ENCODE measurements around the gene CCDC71L.
"Not testable (repeated sequence)": the region's sequence is repeated elsewhere in the genome, so short reads cannot be mapped to it uniquely, and the experiment has no call there.

The CCDC71L gene

DNA sequence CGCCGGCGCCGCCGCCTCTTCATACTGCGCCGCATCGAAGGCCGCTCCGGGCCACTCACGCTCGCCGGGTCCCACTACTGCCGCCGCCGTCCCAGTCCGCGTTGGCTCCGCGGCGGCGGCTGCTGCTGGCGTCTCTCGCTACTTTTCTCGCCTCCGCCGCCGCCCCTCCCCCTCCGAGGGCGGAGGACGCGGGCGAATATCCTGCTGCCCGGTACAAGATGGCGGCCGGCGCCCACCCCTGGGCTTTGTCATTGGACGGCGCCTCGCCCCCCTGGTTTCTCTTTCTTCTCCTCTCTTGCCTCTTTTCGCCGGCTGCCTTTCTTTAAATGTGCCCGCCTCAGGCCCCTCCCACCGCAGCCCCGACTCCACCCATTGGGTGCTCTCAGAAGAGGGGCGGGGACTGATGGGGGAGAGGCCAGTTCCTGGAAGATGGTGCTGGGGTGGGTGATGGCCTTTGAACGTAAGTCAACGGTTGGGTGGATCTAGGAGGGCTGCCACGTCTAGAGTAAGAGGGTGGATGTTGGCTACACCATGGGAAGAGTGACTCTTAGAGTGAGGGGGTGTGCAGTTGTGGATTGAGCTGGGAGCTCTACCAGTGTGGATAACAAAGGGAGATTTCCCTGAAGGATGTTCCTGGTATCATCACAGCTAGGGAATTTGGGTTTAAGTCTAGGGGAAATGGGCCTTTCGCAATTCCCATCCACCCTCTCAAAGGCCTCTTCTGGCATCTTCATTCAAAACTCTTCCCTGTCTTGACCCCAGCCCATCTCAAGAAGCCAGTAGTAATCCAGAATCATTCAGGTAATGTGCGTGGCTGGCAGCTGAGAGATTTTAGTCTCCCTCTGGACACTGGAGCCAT, at the start of gene CCDC71L:
TSS of gene CCDC71L (minus strand) at position 297 of the 859 bp plus-strand sequence. CDS start at position 35, 262 bp downstream.
- Histone ChIP-seq H2AFZ (ENCODE audit: low read depth, low read length) (peak within 1 kb of the TSS; percentile 77), H4K20me1 (ENCODE audit: insufficient read depth, low read length) (no peaks in the 10 kb centered on the region; the same call in 1 of the 2 replicates), H3K36me3 (replicated peaks; ENCODE audit: low read depth, low read length) (peaks cover 14% of the 10 kb centered on the region), H3K4me3 (ENCODE audit: low read length) (peak within 1 kb of the TSS; percentile 95), H3K27ac (ENCODE audit: low read length) (peak within 1 kb of the TSS; percentile 69), H3K79me2 (ENCODE audit: low read length) (peaks cover 22% of the 10 kb centered on the region), H3K9ac (ENCODE audit: low read length) (peak within 1 kb of the TSS; percentile 95), H3K9me3 (ENCODE audit: insufficient read depth, low read length) (no peaks in the 10 kb centered on the region), H3K4me2 (ENCODE audit: low read length) (peak within 1 kb of the TSS; percentile 91), H3K27me3 (ENCODE audit: low read depth, low read length) (no peaks in the 10 kb centered on the region), H3K4me1 (ENCODE audit: low read length) (peaks cover 24% of the 10 kb centered on the region)
- TF ChIP-seq, protein P1, sequence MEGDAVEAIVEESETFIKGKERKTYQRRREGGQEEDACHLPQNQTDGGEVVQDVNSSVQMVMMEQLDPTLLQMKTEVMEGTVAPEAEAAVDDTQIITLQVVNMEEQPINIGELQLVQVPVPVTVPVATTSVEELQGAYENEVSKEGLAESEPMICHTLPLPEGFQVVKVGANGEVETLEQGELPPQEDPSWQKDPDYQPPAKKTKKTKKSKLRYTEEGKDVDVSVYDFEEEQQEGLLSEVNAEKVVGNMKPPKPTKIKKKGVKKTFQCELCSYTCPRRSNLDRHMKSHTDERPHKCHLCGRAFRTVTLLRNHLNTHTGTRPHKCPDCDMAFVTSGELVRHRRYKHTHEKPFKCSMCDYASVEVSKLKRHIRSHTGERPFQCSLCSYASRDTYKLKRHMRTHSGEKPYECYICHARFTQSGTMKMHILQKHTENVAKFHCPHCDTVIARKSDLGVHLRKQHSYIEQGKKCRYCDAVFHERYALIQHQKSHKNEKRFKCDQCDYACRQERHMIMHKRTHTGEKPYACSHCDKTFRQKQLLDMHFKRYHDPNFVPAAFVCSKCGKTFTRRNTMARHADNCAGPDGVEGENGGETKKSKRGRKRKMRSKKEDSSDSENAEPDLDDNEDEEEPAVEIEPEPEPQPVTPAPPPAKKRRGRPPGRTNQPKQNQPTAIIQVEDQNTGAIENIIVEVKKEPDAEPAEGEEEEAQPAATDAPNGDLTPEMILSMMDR (IDR thresholded peaks at IDR 0.05; ENCODE audit: low read depth, low read length) = no peak

DNA sequence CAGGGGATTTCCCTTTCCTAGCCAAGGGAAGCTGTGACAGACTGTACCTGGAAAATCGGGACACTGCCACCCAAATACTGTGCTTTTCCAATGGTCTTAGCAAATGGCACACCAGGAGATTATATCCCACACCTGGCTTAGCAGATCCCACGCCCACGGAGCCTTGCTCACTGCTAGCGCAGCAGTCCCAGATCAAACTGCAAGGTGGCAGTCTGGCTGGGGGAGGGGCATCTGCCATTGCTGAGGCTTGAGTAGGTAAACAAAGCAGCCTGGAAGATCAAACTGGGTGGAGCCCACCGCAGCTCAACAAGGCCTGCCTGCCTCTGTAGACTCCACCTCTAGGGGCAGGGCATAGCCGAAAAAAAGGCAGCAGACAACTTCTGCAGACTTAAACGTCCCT, 48.6 kb upstream of the CCDC71L start:
- H4K20me1 ChIP-seq (ENCODE audit: insufficient read depth, low read length) = not testable (repeated sequence)

GRCh38 chr7:106704000-106704840, 43.3 kb upstream of the CCDC71L start:
- Histone ChIP-seq H3K4me2 (ENCODE audit: low read length) (peak overlapping the region; percentile 47), H2AFZ (ENCODE audit: low read depth, low read length) (peak overlapping the region; percentile 78), H4K20me1 (ENCODE audit: insufficient read depth, low read length) (no peaks in the 10 kb centered on the region), H3K36me3 (replicated peaks; ENCODE audit: low read depth, low read length) (no peaks in the 10 kb centered on the region), H3K9ac (ENCODE audit: low read length) (no peak overlapping the region), H3K27ac (ENCODE audit: low read length) (no peak overlapping the region), H3K4me3 (ENCODE audit: low read length) (peak overlapping the region; percentile 17; the same call in 1 of the 2 replicates), H3K27me3 (ENCODE audit: low read depth, low read length) (no peaks in the 10 kb centered on the region), H3K9me3 (ENCODE audit: insufficient read depth, low read length) (no peaks in the 10 kb centered on the region), H3K79me2 (ENCODE audit: low read length) (no peaks in the 10 kb centered on the region), H3K4me1 (ENCODE audit: low read length) (peaks cover 20% of the 10 kb centered on the region)
- TF ChIP-seq, protein P1 (IDR thresholded peaks at IDR 0.05; ENCODE audit: low read depth, low read length) = no peak
- no peak for TF ChIP-seq EZH2phosphoT487 (IDR thresholded peaks at IDR 0.05; ENCODE audit: low read depth)

More for the DNA sequence above, 48.6 kb upstream of the CCDC71L start:
- not testable (repeated sequence) for H3K27me3 ChIP-seq (ENCODE audit: low read depth, low read length); H3K9ac ChIP-seq (ENCODE audit: low read length); H3K4me2 ChIP-seq (ENCODE audit: low read length); H3K36me3 ChIP-seq (replicated peaks; ENCODE audit: low read depth, low read length); H3K79me2 ChIP-seq (ENCODE audit: low read length); H3K4me3 ChIP-seq (ENCODE audit: low read length); H3K27ac ChIP-seq (ENCODE audit: low read length); H2AFZ ChIP-seq (ENCODE audit: low read depth, low read length); H3K9me3 ChIP-seq (ENCODE audit: insufficient read depth, low read length)
- peaks cover 15% of the 10 kb centered on the region for H3K4me1 ChIP-seq (ENCODE audit: low read length)

GRCh38 chr7:106693677-106694353, 32.9 kb upstream of the CCDC71L start:
- no peaks in the 10 kb centered on the region for H3K36me3 ChIP-seq (replicated peaks; ENCODE audit: low read depth, low read length)
- H3K9me3 ChIP-seq (ENCODE audit: insufficient read depth, low read length) = no peaks in the 10 kb centered on the region
- no peak overlapping the region for H3K27ac ChIP-seq (ENCODE audit: low read length)
- no peaks in the 10 kb centered on the region for H3K27me3 ChIP-seq (ENCODE audit: low read depth, low read length)
- no peak overlapping the region; the same call in 1 of the 2 replicates for H3K4me2 ChIP-seq (ENCODE audit: low read length)
- H4K20me1 ChIP-seq (ENCODE audit: insufficient read depth, low read length) = no peaks in the 10 kb centered on the region
- H3K79me2 ChIP-seq (ENCODE audit: low read length) = no peaks in the 10 kb centered on the region
- no peak overlapping the region for H2AFZ ChIP-seq (ENCODE audit: low read depth, low read length)
- H3K4me1 ChIP-seq (ENCODE audit: low read length) = peaks cover 12% of the 10 kb centered on the region
- H3K9ac ChIP-seq (ENCODE audit: low read length) = no peak overlapping the region
- no peak overlapping the region for H3K4me3 ChIP-seq (ENCODE audit: low read length)
- TF ChIP-seq, protein P1 (IDR thresholded peaks at IDR 0.05; ENCODE audit: low read depth, low read length) = no peak
- TF ChIP-seq EZH2phosphoT487 (IDR thresholded peaks at IDR 0.05; ENCODE audit: low read depth) = no peak

Measured in OCI-LY3 (cell line).